HCT116 (cell line): ENCODE measurements around the gene CAPN2. TPM values are rescaled to one million over a fixed set of nuclear protein-coding genes. Genes with fewer than 3 reads are reported as not detected.

Experiments
- ATAC-seq: fragments of 200-7000 bp; cut with Tn5 transposase; 2 replicates; pipeline ENCODE4 v1.9.1; 2020; ENCODE audit warnings: mild to moderate bottlenecking, moderate library complexity
- BruUV-seq: library from RNA; stranded (reverse); fragments of 400-500 nt; replicated peaks from 2 replicates; lab custom pipeline; 2021; lab: Mats Ljungman, UMichigan
- CTCF ChIA-PET: fragments of 300-600 bp; sonication (Branson Sonifier 250); formaldehyde crosslinking; loops from one replicate; lab custom pipeline; 2021; ENCODE audit warnings: antibody characterized with exemption; lab: Charles Lee
- POLR2A ChIA-PET: fragments of 300-600, 350-600 bp; sonication (Branson Sonifier 250); formaldehyde crosslinking; loops from one replicate; lab custom pipeline; 2021; ENCODE audit warnings: antibody characterized with exemption; lab: Charles Lee
- RAD21 ChIA-PET, 2 experiments: fragments of 300-600 bp; sonication (Branson Sonifier 250); formaldehyde crosslinking; loops; one replicate each; lab custom pipeline; 2023; ENCODE audit warnings: low total read pairs in 2 of 2; ENCODE audit not compliant: uncharacterized antibody in 2 of 2, unreplicated experiment in 2 of 2, low non-redundant PET in 1 of 2; lab: Charles Lee
- DNase-seq: peaks from one replicate; pipeline ENCODE4 v3.0.0-alpha.2; 2010; ENCODE audit warnings: low read depth, low spot score
- H2AFZ ChIP-seq: fragments of 200-600 bp; shearing (Covaris generic), sonication (generic); 2 replicates; pipeline ENCODE4 v1.6.1; 2017; ENCODE audit warnings: low read depth, mixed run types, mixed read lengths, antibody characterized with exemption, low read length; ENCODE audit not compliant: poor library complexity, severe bottlenecking
- H3K27ac ChIP-seq: 2 replicates; pipeline ENCODE4 v1.5.1; 2012; ENCODE audit warnings: low read depth, low read length
- H3K27me3 ChIP-seq: fragments of 200-600 bp; sonication (generic); 2 replicates; pipeline ENCODE4 v1.6.1; 2016; ENCODE audit warnings: mixed run types, low read length, mixed read lengths; ENCODE audit not compliant: insufficient read depth
- H3K36me3 ChIP-seq, 2 experiments: fragments of 200-500 bp in 1 of 2; fragments of 200-600 bp in 1 of 2; sonication (Bioruptor generic) in 1 of 2; sonication (generic) in 1 of 2; 2 replicates each; pipeline versions ENCODE4 v1.5.1 to v1.6.1; 2014 to 2016; ENCODE audit warnings: low read length in 2 of 2, inconsistent platforms in 1 of 2, mixed read lengths in 1 of 2, mixed run types in 1 of 2; ENCODE audit not compliant: insufficient read depth in 2 of 2, control insufficient read depth in 1 of 2
- H3K4me1 ChIP-seq, 2 experiments: fragments of 200-600 bp in 1 of 2; sonication (generic) in 1 of 2; 2 replicates each; pipeline versions ENCODE4 v1.5.1 to v1.6.1; 2012 to 2017; ENCODE audit warnings: low read length in 2 of 2, inconsistent platforms in 1 of 2, mild to moderate bottlenecking in 1 of 2, mixed read lengths in 1 of 2, mixed run types in 1 of 2, moderate library complexity in 1 of 2; ENCODE audit not compliant: insufficient read depth in 2 of 2, control insufficient read depth in 1 of 2
- H3K4me2 ChIP-seq: fragments of 200-600 bp; sonication (generic); 2 replicates; pipeline ENCODE4 v1.6.1; 2017; ENCODE audit warnings: mixed run types, low read length, mixed read lengths
- H3K4me3 ChIP-seq, 2 experiments: fragments of 200-600 bp in 1 of 2; sonication (generic) in 1 of 2; replicated peaks in 1 of 2; 2 replicates each; pipeline ENCODE4 v1.5.1; 2011 to 2016; ENCODE audit warnings: low read length in 2 of 2, control low read depth in 1 of 2, low read depth in 1 of 2, mild to moderate bottlenecking in 1 of 2, mixed read lengths in 1 of 2, mixed run types in 1 of 2
- H3K79me2 ChIP-seq: fragments of 200-600 bp; sonication (generic); 2 replicates; pipeline ENCODE4 v1.6.1; 2017; ENCODE audit warnings: mild to moderate bottlenecking, mixed run types, low read length, moderate library complexity, mixed read lengths; ENCODE audit not compliant: insufficient read depth
- H3K9ac ChIP-seq: fragments of 200-600 bp; sonication (generic); 2 replicates; pipeline ENCODE4 v1.6.1; 2016; ENCODE audit warnings: low read length, mixed read lengths
- H3K9me2 ChIP-seq: fragments of 200-600 bp; sonication (generic), shearing (Covaris generic); 2 replicates; pipeline ENCODE4 v1.6.1; 2017; ENCODE audit warnings: mixed run types, mild to moderate bottlenecking, moderate library complexity; ENCODE audit not compliant: insufficient read depth
- H3K9me3 ChIP-seq, 2 experiments: fragments of 200-500 bp in 1 of 2; fragments of 200-600 bp in 1 of 2; sonication (Bioruptor generic) in 1 of 2; sonication (generic) in 1 of 2; 2 replicates each; pipeline ENCODE4 v1.6.1; 2014 to 2017; ENCODE audit warnings: low read length in 2 of 2, mixed read lengths in 2 of 2, inconsistent platforms in 1 of 2, low read depth in 1 of 2, mild to moderate bottlenecking in 1 of 2, mixed run types in 1 of 2, moderate library complexity in 1 of 2; ENCODE audit not compliant: control insufficient read depth in 1 of 2, insufficient read depth in 1 of 2
- H4K20me1 ChIP-seq: fragments of 200-600 bp; sonication (generic), shearing (Covaris generic); 2 replicates; pipeline ENCODE4 v1.6.1; 2017; ENCODE audit warnings: mixed run types, mild to moderate bottlenecking, moderate library complexity; ENCODE audit not compliant: insufficient read depth
- CBX3 ChIP-seq: IDR thresholded peaks from 2 replicates; pipeline ENCODE4 v1.6.1; 2012; ENCODE audit warnings: low read depth
- EGR1 ChIP-seq: IDR thresholded peaks from 2 replicates; pipeline ENCODE4 v1.6.1; 2012; ENCODE audit warnings: low read depth
- ELF1 ChIP-seq: IDR thresholded peaks from 2 replicates; pipeline ENCODE4 v1.6.1; 2012; ENCODE audit warnings: low read depth, borderline replicate concordance
- EZH2 ChIP-seq: fragments of 200-600 bp; sonication (generic); IDR thresholded peaks from 2 replicates; pipeline ENCODE4 v1.6.1; 2017; ENCODE audit warnings: antibody characterized with exemption, mixed run types
- JUND ChIP-seq: IDR thresholded peaks from 2 replicates; pipeline ENCODE4 v1.6.1; 2012
- MAX ChIP-seq: IDR thresholded peaks from 2 replicates; pipeline ENCODE4 v1.6.1; 2012
- POLR2AphosphoS5 ChIP-seq: IDR thresholded peaks from 2 replicates; pipeline ENCODE4 v1.6.1; 2011; ENCODE audit warnings: mild to moderate bottlenecking, low read depth, low read length, moderate library complexity
- SRF ChIP-seq: IDR thresholded peaks from 2 replicates; pipeline ENCODE4 v1.6.1; 2012; ENCODE audit warnings: low read depth
- YY1 ChIP-seq: IDR thresholded peaks from 2 replicates; pipeline ENCODE4 v1.6.1; 2011; ENCODE audit warnings: low read length, low read depth, moderate library complexity, mild to moderate bottlenecking; ENCODE audit not compliant: insufficient replicate concordance; ENCODE audit errors: extremely low read depth
- ZFX ChIP-seq: fragments of 450-650 bp; IDR thresholded peaks from 2 replicates; pipeline ENCODE4 v1.6.1; 2017
- ZNF274 ChIP-seq: fragments of 200-500 bp; sonication (Bioruptor generic); IDR thresholded peaks from 2 replicates; pipeline ENCODE4 v1.6.1; 2014; ENCODE audit warnings: mild to moderate bottlenecking, low read depth, low read length, inconsistent platforms
- intact Hi-C: fragments of 100-400 bp; cut with micrococcal nuclease; formaldehyde crosslinking; loops from 2 replicates; pipeline ENCODE4 v1.10.0; 2022
- total RNA-seq: library from RNA; stranded (reverse); gene quantifications from one replicate; pipeline ENCODE4 v1.2.1, GENCODE V29; 2021; ENCODE audit not compliant: unreplicated experiment

CAPN2 gene
- total RNA-seq, 1 experiment from 2014 or later: 173 TPM

GRCh38 chr1:223704921-223705878 is 7.1 kb upstream of the CAPN2 start:
- Histone ChIP-seq H3K4me2 (peak overlapping the region; percentile 83), H2AFZ (no peak overlapping the region), H3K36me3 (no peaks in the 10 kb centered on the region), H4K20me1 (no peaks in the 10 kb centered on the region), H3K27ac (no peak overlapping the region), H3K79me2 (no peaks in the 10 kb centered on the region), H3K27me3 (no peaks in the 10 kb centered on the region), H3K4me3 (no peak overlapping the region), H3K9me2 (no peaks in the 10 kb centered on the region), H3K9ac (peak overlapping the region; percentile 70), H3K4me1 (peaks cover 62 to 97% of the 10 kb centered on the region in 2 experiments), H3K9me3 (no peaks in the 10 kb centered on the region)
- intact Hi-C loops: loop anchor here (5.0 kb wide), 1 partner anchor 142 kb away; the partner anchor contains the start of gene TP53BP2
- TF ChIP-seq ZNF274 (no peak), MAX (no peak), JUND (no peak), POLR2AphosphoS5 (no peak), YY1 (no peak), EZH2 (no peak), SRF (no peak), ZFX (no peak), EGR1 (no peak), ELF1 (no peak), CBX3 (no peak)
- no TSS peak for BruUV-seq
- DNase-seq (no peak), ATAC-seq (no peak)
- ChIA-PET CTCF (interaction anchor here (0.8 kb wide), 1 partner anchor 45 kb away, joined by 3 read pairs; no protein-coding TSS in a partner anchor), RAD21 (no interaction called here), POLR2A (no interaction called here)
